ENCODE results near the gene TP53TG3C. TPM values are rescaled to one million over a fixed set of nuclear protein-coding genes. Genes with fewer than 3 reads are reported as not detected.
"Not testable (repeated sequence)": the region's sequence is repeated elsewhere in the genome, so short reads cannot be mapped to it uniquely, and the experiment has no call there.

The TP53TG3C gene, protein sequence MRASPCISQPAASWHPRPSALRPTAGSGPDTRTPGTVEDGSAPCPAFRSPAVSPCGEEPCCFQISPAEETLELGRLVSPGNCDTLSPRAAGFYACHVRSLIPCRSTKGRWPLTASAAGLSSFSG
- total RNA-seq = not detected

DNA sequence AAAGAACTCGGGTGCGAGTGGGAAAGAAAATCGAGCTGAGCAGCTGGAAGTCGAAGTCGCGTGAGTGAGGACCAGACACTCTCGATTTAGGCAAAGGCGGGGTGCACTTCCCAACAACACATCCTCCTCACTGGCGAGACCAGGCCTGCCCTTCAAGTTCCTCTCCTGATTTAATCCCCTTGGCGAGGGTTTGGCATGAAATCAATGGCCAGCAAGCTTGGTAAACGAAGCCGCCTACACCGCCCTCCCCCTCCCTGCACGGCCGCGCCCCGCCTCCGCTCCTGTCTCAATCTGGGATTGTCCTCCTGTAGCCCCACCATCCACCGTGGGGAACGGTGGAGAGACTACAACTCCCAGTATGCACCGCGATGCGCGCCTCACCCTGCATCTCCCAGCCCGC lies at the start of gene TP53TG3C:
TP53TG3C (plus strand) TSS at position 301 of the 400 bp plus-strand sequence; CDS start at position 369, 68 bp downstream.
- not testable (repeated sequence) for H3K36me3 ChIP-seq; H3K4me1 ChIP-seq; DNase-seq (ENCODE audit: low spot score in 2 of 2); H3K27ac ChIP-seq; H3K4me3 ChIP-seq; H3K27me3 ChIP-seq; H3K9me3 ChIP-seq
- no CpG with 5 or more reads among the region's 25 CpGs for WGBS

Other genes starting within 250 kb of the TP53TG3C start
- gene TP53TG3E, start 110.1 kb downstream of the TP53TG3C start, total RNA-seq = not detected
- not detected for gene TP53TG3B, start 166.6 kb downstream of the TP53TG3C start, total RNA-seq

Measured in suprapubic skin (tissue), 4 donors.